Measurements from ENCODE around the gene PYY. TPM values are rescaled to one million over a fixed set of nuclear protein-coding genes. Genes with fewer than 3 reads are reported as not detected.

PYY gene
- total and polyA plus RNA-seq, 4 donors = 0.05 to 0.25 TPM; not detected in 2

GRCh38 chr17:43905985-43906852 is 47.5 kb downstream of the PYY start:
- Histone ChIP-seq H3K9ac (ENCODE audit: insufficient read depth in 1 of 2, low read length in 2 of 2) (no peak overlapping the region), H3K27me3 (ENCODE audit: control insufficient read depth in 3 of 3, insufficient read depth in 3 of 3, low read length in 2 of 3) (peaks cover 0 to 11% (median 6%) of the 10 kb centered on the region in 3 donors), H3K36me3 (ENCODE audit: control insufficient read depth in 4 of 4, insufficient read depth in 4 of 4, low read length in 4 of 4) (no peaks in the 10 kb centered on the region), H3K9me3 (ENCODE audit: control insufficient read depth in 4 of 4, insufficient read depth in 3 of 4, low read length in 3 of 4) (no peaks in the 10 kb centered on the region), H3K4me3 (no peak overlapping the region), H3K27ac (ENCODE audit: low read depth in 1 of 2, low read length in 1 of 2) (no peak overlapping the region), H3K4me1 (ENCODE audit: control insufficient read depth in 5 of 5, insufficient read depth in 5 of 5, low read length in 5 of 5) (peaks cover 0 to 23% (median 16%) of the 10 kb centered on the region in 5 donors)
- DNase-seq (peak; percentile 75 to 81 (median 81)), ATAC-seq (ENCODE audit: insufficient read depth, low FRiP score) (no peak)
- WGBS, 2 donors = 7 to 8% methylated on average over 34 to 37 of the region's 37 CpGs
- no peak for TF ChIP-seq CTCF (IDR thresholded peaks at IDR 0.05; ENCODE audit: control extremely low read depth, extremely low read depth)

GRCh38 chr17:43905400-43905984 is 48.2 kb downstream of the PYY start:
- no peaks in the 10 kb centered on the region for H3K36me3 ChIP-seq (ENCODE audit: control insufficient read depth in 4 of 4, insufficient read depth in 4 of 4, low read length in 4 of 4)
- TF ChIP-seq CTCF (IDR thresholded peaks at IDR 0.05; ENCODE audit: control extremely low read depth, extremely low read depth) = no peak
- 33 to 57% methylated on average over 3 of the region's 3 CpGs for WGBS, 2 donors
- H3K27me3 ChIP-seq (ENCODE audit: control insufficient read depth in 3 of 3, insufficient read depth in 3 of 3, low read length in 2 of 3) = peaks cover 0 to 11% (median 6%) of the 10 kb centered on the region in 3 donors
- H3K27ac ChIP-seq (ENCODE audit: low read depth in 1 of 2, low read length in 1 of 2) = no peak overlapping the region
- peaks cover 0 to 29% (median 19%) of the 10 kb centered on the region in 5 donors for H3K4me1 ChIP-seq (ENCODE audit: control insufficient read depth in 5 of 5, insufficient read depth in 5 of 5, low read length in 5 of 5)
- H3K9me3 ChIP-seq (ENCODE audit: control insufficient read depth in 4 of 4, insufficient read depth in 3 of 4, low read length in 3 of 4) = no peaks in the 10 kb centered on the region
- no peak for DNase-seq
- H3K9ac ChIP-seq (ENCODE audit: insufficient read depth in 1 of 2, low read length in 2 of 2) = no peak overlapping the region
- ATAC-seq (ENCODE audit: insufficient read depth, low FRiP score) = no peak
- H3K4me3 ChIP-seq = no peak overlapping the region

Other genes starting within 250 kb of the PYY start
- not detected for gene SOST, start 195.1 kb downstream of the PYY start, total RNA-seq
- under 1 TPM; 0.02 to 0.04 TPM for gene SOST, start 195.1 kb downstream of the PYY start, polyA plus RNA-seq
- 10 to 100 TPM; 49.6 to 86.3 TPM for gene DUSP3, start 175.0 kb downstream of the PYY start, total RNA-seq
- gene DUSP3, start 175.0 kb downstream of the PYY start, polyA plus RNA-seq = 10 to 100 TPM; 50.5 to 82.6 TPM
- gene CFAP97D1, start 173.5 kb downstream of the PYY start, total RNA-seq = under 1 TPM in 1 of 2 donors, not detected in 1; 0.06 TPM
- under 1 TPM; 0.01 to 0.02 TPM for gene CFAP97D1, start 173.5 kb downstream of the PYY start, polyA plus RNA-seq
- gene MPP3, start 120.8 kb downstream of the PYY start, total RNA-seq = 10 to 100 TPM; 32.2 to 38.7 TPM
- gene MPP3, start 120.8 kb downstream of the PYY start, polyA plus RNA-seq = 10 to 100 TPM in 1 of 2 donors, 1 to 10 TPM in 1; 9.9 to 17.0 TPM
- 1 to 10 TPM; 1.1 to 6.8 TPM for gene CD300LG, start 106.8 kb downstream of the PYY start, total RNA-seq
- 1 to 10 TPM; 1.4 to 3.6 TPM for gene CD300LG, start 106.8 kb downstream of the PYY start, polyA plus RNA-seq
- gene MPP2, start 46.4 kb downstream of the PYY start, total RNA-seq = 1 to 10 TPM; 1.1 to 1.3 TPM
- gene MPP2, start 46.4 kb downstream of the PYY start, polyA plus RNA-seq = under 1 TPM; 0.24 to 0.25 TPM
- not detected for gene PPY, start 11.5 kb downstream of the PYY start, total RNA-seq
- not detected for gene PPY, start 11.5 kb downstream of the PYY start, polyA plus RNA-seq
- gene NAGS, start 50.7 kb upstream of the PYY start, total RNA-seq = 10 to 100 TPM in 1 of 2 donors, 1 to 10 TPM in 1; 2.6 to 10.7 TPM
- 1 to 10 TPM; 3.6 to 6.4 TPM for gene NAGS, start 50.7 kb upstream of the PYY start, polyA plus RNA-seq
- gene TMEM101, start 61.0 kb upstream of the PYY start, total RNA-seq = 10 to 100 TPM; 32.9 to 33.3 TPM
- 10 to 100 TPM; 28.7 to 43.5 TPM for gene TMEM101, start 61.0 kb upstream of the PYY start, polyA plus RNA-seq
- 10 to 100 TPM; 14.8 to 45.3 TPM for gene LSM12, start 112.7 kb upstream of the PYY start, total RNA-seq
- gene LSM12, start 112.7 kb upstream of the PYY start, polyA plus RNA-seq = 10 to 100 TPM; 25.8 to 54.6 TPM
- gene G6PC3, start 116.8 kb upstream of the PYY start, total RNA-seq = 10 to 100 TPM; 21.2 to 74.6 TPM
- 10 to 100 TPM; 84.8 to 87.4 TPM for gene G6PC3, start 116.8 kb upstream of the PYY start, polyA plus RNA-seq
- gene HDAC5, start 169.7 kb upstream of the PYY start, total RNA-seq = 10 to 100 TPM; 33.8 to 77.4 TPM
- 10 to 100 TPM; 29.6 to 39.0 TPM for gene HDAC5, start 169.7 kb upstream of the PYY start, polyA plus RNA-seq
- 1 to 10 TPM in 1 of 2 donors, under 1 TPM in 1; 0.88 to 1.3 TPM for gene HROB, start 188.0 kb upstream of the PYY start, total RNA-seq
- under 1 TPM; 0.61 to 0.87 TPM for gene HROB, start 188.0 kb upstream of the PYY start, polyA plus RNA-seq
- under 1 TPM in 1 of 2 donors, not detected in 1; 0.11 TPM for gene ASB16, start 216.8 kb upstream of the PYY start, total RNA-seq
- gene ASB16, start 216.8 kb upstream of the PYY start, polyA plus RNA-seq = under 1 TPM; 0.10 TPM
- 10 to 100 TPM; 32.1 to 36.9 TPM for gene TMUB2, start 233.0 kb upstream of the PYY start, total RNA-seq
- gene TMUB2, start 233.0 kb upstream of the PYY start, polyA plus RNA-seq = 10 to 100 TPM; 37.5 to 40.2 TPM
- 10 to 100 TPM; 30.1 to 70.6 TPM for gene ATXN7L3, start 245.9 kb upstream of the PYY start, total RNA-seq
- gene ATXN7L3, start 245.9 kb upstream of the PYY start, polyA plus RNA-seq = 10 to 100 TPM; 50.4 to 50.7 TPM

Data from lung (tissue), 12 donors.